ENCODE measurements around the gene TYW1. TPM values are rescaled to one million over a fixed set of nuclear protein-coding genes. Genes with fewer than 3 reads are reported as not detected.
"Not testable (repeated sequence)": the region's sequence is repeated elsewhere in the genome, so short reads cannot be mapped to it uniquely, and the experiment has no call there.

Gene TYW1
- total RNA-seq, 1 experiment from 2014 or later, result 18.1 TPM

- in situ Hi-C loops (cut with HindIII; ENCODE audit: low sequenced_read_pairs); DNase-seq (ENCODE audit: low spot score): not testable (repeated sequence)
Observed at GRCh38 chr7:67176730-67177129, 180.1 kb downstream of the TYW1 start.

DNA sequence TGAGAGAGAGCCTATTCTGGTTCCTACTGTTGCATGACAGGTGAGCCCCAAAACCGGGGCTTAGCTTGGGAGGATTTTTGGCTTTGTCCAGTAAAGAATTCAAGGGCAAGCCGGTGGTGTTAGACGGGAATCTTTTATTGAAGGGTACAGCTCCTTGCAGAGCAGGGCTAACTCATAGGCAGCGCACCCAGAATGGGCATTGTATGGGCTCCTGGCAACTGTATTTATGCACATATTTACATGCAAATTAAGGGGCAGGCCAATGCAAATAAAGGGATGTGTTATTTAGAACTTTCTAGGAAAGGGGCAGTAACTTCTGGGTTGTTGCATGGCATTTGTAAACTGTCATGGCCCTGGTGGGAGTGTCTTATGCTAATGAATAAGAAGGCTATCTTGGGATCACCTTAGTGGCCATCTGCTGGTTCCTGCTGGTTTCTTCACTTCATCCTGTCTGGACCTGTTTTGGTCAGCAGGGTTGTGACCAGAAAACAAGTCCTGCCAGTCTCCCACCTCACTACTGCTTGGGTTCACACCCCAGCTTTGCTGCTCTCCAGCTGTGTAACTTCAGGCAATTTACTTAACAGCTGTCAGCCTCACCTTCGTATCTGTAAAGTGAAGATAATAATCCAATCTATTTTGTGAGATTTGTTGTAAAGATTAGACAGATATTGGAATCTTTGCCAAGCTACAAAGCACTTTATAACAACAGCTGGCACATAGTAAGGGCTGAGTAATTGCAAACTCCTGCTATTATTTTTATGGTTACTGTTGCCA is 182.5 kb downstream of the TYW1 start:
- peak; percentile 6 for DNase-seq (ENCODE audit: low spot score)
- in situ Hi-C loops (cut with HindIII; ENCODE audit: low sequenced_read_pairs), result not testable (repeated sequence)

DNA sequence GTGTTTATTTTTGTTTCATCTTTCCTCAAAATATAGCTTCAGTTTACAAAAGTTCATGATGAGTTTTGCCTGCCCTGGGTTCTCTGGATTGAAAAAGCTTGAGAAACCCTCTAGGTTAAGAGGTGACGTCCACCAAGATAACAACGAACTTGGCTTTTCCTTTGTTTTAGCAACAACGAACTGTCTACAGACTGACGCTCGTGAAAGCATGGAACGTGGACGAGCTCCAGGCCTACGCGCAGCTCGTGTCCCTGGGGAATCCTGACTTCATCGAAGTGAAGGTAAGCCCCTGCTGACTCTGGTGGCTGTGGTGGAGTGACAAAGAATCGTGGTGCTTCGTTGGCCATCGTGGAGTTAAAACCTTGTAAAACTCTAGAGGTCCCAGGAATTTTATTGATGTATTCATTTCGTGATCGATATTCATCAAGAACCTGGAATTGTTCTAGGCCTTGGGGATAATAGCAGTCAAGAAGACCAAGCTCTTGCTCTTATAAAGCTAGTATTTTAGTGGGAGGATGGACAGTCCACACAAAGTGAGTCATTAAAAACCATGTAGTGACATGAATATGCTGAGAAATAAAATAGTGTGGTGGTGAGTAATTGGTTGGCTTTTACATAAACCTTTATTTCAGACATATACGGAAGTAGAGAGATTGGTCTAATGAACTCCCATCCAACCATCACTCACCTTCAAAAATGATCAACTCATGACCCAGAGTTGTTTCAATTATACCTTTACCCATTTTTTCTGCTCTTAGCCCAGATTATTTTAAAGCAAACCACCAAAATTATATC is 186.5 kb downstream of the TYW1 start:
- DNase-seq (ENCODE audit: low spot score); in situ Hi-C loops (cut with HindIII; ENCODE audit: low sequenced_read_pairs): not testable (repeated sequence)

- DNase-seq (ENCODE audit: low spot score), result not testable (repeated sequence)
Observed at GRCh38 chr7:67184912-67185659, 188.5 kb downstream of the TYW1 start.

GRCh38 chr7:67185660-67186129 is 189.1 kb downstream of the TYW1 start:
- in situ Hi-C loops (cut with HindIII; ENCODE audit: low sequenced_read_pairs), result not testable (repeated sequence)

More at GRCh38 chr7:67184912-67185659, 188.5 kb downstream of the TYW1 start:
- in situ Hi-C loops (cut with HindIII; ENCODE audit: low sequenced_read_pairs), result not testable (repeated sequence)

DNA sequence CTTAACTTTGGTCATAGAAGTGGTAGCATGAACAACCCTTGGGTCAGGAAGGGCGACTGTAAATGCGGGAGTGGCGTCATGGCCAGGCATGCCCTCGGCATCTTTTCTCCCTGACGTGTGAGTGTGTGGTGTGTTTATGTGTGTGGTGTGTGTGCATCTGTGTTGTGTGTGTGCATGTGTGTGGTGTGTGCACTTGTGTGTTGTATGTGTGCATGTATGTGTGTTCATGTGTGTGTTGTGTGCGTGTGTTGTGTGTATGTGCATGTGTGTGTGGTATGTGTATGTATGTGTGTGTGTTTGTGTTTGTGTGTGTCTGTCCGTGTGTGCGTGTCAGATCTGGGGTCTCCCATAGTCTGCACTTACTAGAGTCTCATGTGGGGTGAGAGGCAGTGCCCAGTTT is 192.5 kb downstream of the TYW1 start:
- in situ Hi-C loops (cut with HindIII; ENCODE audit: low sequenced_read_pairs); DNase-seq (ENCODE audit: low spot score): not testable (repeated sequence)

More at GRCh38 chr7:67185660-67186129, 189.1 kb downstream of the TYW1 start:
- not testable (repeated sequence) for DNase-seq (ENCODE audit: low spot score)

- DNase-seq (ENCODE audit: low spot score); in situ Hi-C loops (cut with HindIII; ENCODE audit: low sequenced_read_pairs): not testable (repeated sequence)
Observed at GRCh38 chr7:67189801-67190465, 193.3 kb downstream of the TYW1 start.

GRCh38 chr7:67191002-67191720 is 194.5 kb downstream of the TYW1 start:
- in situ Hi-C loops (cut with HindIII; ENCODE audit: low sequenced_read_pairs); DNase-seq (ENCODE audit: low spot score): not testable (repeated sequence)

GRCh38 chr7:67192123-67192702 is 195.6 kb downstream of the TYW1 start:
- DNase-seq (ENCODE audit: low spot score); in situ Hi-C loops (cut with HindIII; ENCODE audit: low sequenced_read_pairs): not testable (repeated sequence)

DNA sequence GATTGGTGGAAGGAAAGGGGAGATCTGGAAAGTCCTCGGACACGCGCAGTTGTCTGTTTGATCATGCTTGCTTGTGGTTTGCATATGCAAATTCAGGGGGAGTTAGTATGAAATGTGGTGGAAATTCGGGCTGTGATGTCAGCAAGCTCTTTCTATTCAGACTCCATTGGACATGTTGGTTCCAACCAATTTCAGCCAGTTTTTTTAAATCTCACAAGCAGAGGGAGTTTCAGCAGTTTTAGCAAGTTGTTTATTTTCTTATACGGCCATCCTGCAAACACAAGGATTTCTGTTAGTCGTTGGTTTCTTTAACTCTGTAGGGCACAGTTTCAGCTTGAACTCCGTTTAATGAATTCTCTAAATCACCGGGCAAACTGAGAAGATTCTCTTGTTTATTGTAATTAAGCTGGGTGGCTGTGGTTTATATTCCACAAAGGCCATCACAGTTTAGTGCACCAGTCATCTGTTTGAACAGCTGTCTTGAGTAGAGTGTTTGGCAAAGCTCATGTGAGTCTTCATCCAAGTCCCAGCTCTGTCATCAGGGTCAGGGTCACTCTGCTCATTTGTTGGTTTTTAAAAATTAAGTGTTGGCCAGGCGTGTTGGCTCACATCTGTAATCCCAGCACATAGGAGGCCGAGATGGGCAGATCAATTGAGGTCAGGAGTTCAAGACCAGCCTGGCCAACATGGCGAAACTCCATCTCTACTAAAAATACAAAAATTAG is 196.4 kb downstream of the TYW1 start:
- DNase-seq (ENCODE audit: low spot score), result peak; percentile 3
- in situ Hi-C loops (cut with HindIII; ENCODE audit: low sequenced_read_pairs), result not testable (repeated sequence)

GRCh38 chr7:67196176-67196575 is 199.5 kb downstream of the TYW1 start:
- in situ Hi-C loops (cut with HindIII; ENCODE audit: low sequenced_read_pairs); DNase-seq (ENCODE audit: low spot score): not testable (repeated sequence)

DNA sequence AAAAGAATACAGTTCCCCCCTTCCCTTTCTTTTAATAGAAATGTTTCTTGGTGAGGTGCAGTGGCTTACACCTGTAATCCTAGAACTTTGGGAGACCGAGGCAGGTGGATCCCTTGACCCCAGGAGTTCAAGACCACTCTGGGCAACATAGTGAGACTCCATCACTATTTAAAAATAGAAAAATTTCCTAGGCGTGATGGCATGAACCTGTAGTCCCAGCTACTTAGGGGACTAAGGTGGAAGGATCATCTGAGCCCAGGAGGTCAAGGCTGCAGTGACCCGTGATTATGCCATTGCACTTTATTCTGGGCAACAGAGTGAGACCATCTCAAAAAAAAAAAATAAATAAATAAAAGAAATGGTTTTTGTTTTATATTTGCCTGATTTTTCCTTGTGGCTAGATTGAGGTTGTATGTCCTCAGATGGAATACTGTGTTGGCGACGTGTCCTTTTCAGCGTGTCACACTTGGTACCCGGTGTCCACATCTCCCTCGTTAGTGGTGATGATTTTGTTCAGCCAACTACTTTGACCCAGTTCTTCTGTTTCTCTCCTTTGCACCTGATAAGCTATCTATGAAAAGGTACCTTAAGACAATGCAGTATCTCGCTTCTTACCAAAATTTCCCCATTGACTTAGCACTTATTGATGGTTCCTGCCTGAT is 202.4 kb downstream of the TYW1 start:
- DNase-seq (ENCODE audit: low spot score); in situ Hi-C loops (cut with HindIII; ENCODE audit: low sequenced_read_pairs): not testable (repeated sequence)

GRCh38 chr7:67205772-67206171 is 209.1 kb downstream of the TYW1 start:
- DNase-seq (ENCODE audit: low spot score); in situ Hi-C loops (cut with HindIII; ENCODE audit: low sequenced_read_pairs): not testable (repeated sequence)

DNA sequence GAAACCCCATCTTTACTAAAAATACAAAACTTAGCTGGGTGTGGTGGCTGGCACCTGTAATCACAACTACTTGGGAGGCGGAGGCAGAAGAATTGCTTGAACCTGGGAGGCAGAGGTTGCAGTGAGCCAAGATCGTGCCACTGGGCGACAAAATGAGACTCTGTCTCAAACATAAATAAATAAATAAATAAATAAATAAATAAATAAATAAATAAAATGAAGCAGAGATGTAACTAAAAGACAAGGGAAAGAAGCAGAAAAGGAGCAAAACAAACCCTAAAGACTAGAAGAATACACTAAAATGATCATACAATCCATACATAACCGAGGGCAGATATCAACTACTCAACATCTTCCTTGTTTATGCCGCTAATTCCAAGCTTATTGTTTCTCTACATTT is 209.8 kb downstream of the TYW1 start:
- in situ Hi-C loops (cut with HindIII; ENCODE audit: low sequenced_read_pairs), result no loop called here
- DNase-seq (ENCODE audit: low spot score), result no peak

GRCh38 chr7:67208656-67209055 is 212.0 kb downstream of the TYW1 start:
- DNase-seq (ENCODE audit: low spot score); in situ Hi-C loops (cut with HindIII; ENCODE audit: low sequenced_read_pairs): not testable (repeated sequence)

GRCh38 chr7:67209256-67209655 is 212.6 kb downstream of the TYW1 start:
- no peak for DNase-seq (ENCODE audit: low spot score)
- in situ Hi-C loops (cut with HindIII; ENCODE audit: low sequenced_read_pairs), result no loop called here

DNA sequence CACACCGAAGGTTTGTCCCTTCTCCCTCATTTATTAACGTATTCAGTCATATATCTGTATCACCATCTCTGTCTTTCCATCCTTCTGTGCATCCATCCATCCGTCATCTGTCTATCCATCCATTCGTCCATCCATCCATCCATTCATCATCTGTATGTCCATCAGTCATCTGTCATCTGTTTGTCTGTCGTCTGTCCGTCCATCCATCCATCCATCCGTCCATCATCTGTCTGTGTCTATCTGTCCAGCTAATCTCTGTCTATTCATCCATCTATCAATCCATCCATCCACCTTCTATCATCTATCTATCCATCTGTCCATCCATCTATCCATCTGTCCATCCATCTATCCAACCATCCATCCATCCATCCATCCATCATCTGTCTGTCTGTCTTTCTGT is 213.9 kb downstream of the TYW1 start:
- in situ Hi-C loops (cut with HindIII; ENCODE audit: low sequenced_read_pairs), result no loop called here
- DNase-seq (ENCODE audit: low spot score), result no peak

Measured in G401 (cell line).